ENCODE results near the gene OPCML. TPM values are rescaled to one million over a fixed set of nuclear protein-coding genes. Genes with fewer than 3 reads are reported as not detected.

The OPCML gene
- total and polyA plus RNA-seq, 2 of the 13 experiments (the other 11 are each of a cell fraction or from before 2014, with no cell fraction given), result not detected

DNA sequence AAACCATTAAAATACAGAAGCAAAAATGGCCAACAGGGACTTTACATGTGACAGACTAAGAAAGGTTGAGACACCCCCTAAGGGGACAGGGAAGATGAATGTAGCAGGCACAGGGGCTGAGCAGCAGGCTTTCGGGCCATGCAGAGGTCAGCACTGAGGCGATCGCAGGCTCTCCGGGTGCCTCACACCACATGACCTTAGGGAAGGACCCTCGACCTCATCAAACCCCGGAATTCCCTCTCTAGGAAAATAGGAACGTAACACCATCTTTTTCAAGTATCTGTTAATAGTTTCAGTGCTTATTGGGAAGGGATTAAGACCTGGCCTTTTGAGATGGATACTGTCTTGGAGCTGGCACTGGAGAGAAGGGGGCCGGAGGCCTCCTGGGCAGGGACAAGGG is 27.4 kb downstream of the OPCML start (continued):
- TF ChIP-seq, protein P1, sequence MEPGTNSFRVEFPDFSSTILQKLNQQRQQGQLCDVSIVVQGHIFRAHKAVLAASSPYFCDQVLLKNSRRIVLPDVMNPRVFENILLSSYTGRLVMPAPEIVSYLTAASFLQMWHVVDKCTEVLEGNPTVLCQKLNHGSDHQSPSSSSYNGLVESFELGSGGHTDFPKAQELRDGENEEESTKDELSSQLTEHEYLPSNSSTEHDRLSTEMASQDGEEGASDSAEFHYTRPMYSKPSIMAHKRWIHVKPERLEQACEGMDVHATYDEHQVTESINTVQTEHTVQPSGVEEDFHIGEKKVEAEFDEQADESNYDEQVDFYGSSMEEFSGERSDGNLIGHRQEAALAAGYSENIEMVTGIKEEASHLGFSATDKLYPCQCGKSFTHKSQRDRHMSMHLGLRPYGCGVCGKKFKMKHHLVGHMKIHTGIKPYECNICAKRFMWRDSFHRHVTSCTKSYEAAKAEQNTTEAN (CRISPR knock-in tag; conservative IDR thresholded peaks at IDR 0.05), result no peak

DNA sequence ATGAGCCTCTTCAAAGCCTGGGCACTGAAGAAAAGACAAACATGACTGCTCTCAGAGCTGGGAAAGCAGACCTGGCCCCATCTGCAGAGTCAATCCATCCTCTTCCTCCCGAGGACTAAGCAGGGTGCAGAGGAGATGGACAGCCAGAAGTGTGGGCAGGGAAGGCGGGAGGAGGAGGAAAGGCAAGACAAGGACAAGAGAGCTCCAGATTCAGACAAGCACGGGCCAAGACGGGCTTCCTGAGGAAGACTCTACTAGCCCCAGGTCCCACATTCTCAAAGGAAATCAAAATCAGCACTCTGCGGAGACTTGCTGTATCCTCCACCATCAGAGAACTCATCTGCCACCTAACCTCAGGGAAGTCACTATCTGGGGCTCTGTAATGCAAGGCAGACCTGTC is 28.5 kb downstream of the OPCML start:
- Histone ChIP-seq H3K9me3 (ENCODE audit: low read length) (no peaks in the 10 kb centered on the region), H3K36me3 (replicated peaks in 1 of 2; ENCODE audit: control insufficient read depth in 1 of 2, insufficient read depth in 2 of 2, low read length in 2 of 2) (no peaks in the 10 kb centered on the region), H3K4me1 (ENCODE audit: insufficient read depth, low read length) (no peaks in the 10 kb centered on the region), H3K4me3 (replicated peaks in 1 of 3; ENCODE audit: insufficient read depth in 1 of 3, low read depth in 2 of 3, low read length in 3 of 3) (no peak overlapping the region), H3K27ac (ENCODE audit: extremely low read length, insufficient read depth, low read length) (no peak overlapping the region), H3K9ac (ENCODE audit: insufficient read depth, low read depth, low read length) (no peak overlapping the region), H3K27me3 (ENCODE audit: control insufficient read depth in 1 of 2, insufficient read depth in 2 of 2, low read length in 2 of 2) (peaks cover 1 to 7% of the 10 kb centered on the region in 2 experiments; a peak in 1 of 5 replicates), H2AFZ (ENCODE audit: low read length) (no peak overlapping the region), H4K20me1 (ENCODE audit: insufficient read depth, low read length) (no peaks in the 10 kb centered on the region), H3K4me2 (ENCODE audit: low read depth, low read length) (no peak overlapping the region), H3K79me2 (ENCODE audit: insufficient read depth, low read length) (no peaks in the 10 kb centered on the region)
- CTCF ChIA-PET (ENCODE audit: low intra/inter-chr PET ratio, low total read pairs), result no interaction called here
- ATAC-seq, result no peak
- intact Hi-C loops (cut with micrococcal nuclease; ENCODE audit: unreplicated experiment) (no loop called here), in situ Hi-C loops (cut with HindIII; ENCODE audit: extremely low pct_ligation_motif_present, low pct_unique_long_range_greater_than_20kb) (no loop called here)
- WGBS (ENCODE audit: low lambda C conversion rate), result 13% methylated on average over 5 of the region's 5 CpGs
- TF ChIP-seq ZBTB1 (CRISPR knock-in tag; IDR thresholded peaks at IDR 0.05; ENCODE audit: borderline replicate concordance), result no peak
- TF ChIP-seq, protein P2, sequence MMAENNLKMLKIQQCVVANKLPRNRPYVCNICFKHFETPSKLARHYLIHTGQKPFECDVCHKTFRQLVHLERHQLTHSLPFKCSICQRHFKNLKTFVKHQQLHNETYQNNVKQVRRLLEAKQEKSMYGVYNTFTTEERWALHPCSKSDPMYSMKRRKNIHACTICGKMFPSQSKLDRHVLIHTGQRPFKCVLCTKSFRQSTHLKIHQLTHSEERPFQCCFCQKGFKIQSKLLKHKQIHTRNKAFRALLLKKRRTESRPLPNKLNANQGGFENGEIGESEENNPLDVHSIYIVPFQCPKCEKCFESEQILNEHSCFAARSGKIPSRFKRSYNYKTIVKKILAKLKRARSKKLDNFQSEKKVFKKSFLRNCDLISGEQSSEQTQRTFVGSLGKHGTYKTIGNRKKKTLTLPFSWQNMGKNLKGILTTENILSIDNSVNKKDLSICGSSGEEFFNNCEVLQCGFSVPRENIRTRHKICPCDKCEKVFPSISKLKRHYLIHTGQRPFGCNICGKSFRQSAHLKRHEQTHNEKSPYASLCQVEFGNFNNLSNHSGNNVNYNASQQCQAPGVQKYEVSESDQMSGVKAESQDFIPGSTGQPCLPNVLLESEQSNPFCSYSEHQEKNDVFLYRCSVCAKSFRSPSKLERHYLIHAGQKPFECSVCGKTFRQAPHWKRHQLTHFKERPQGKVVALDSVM (CRISPR knock-in tag; IDR thresholded peaks at IDR 0.05), result no peak
- DNase-seq (ENCODE audit: low spot score), result no peak
- FAIRE-seq, result no peak
- BruUV-seq (replicated peaks), result no TSS peak
- POLR2A ChIA-PET, result no interaction called here

Data from HepG2 (cell line).